Neural progenitor cell (in vitro differentiated cells): ENCODE results near the gene CCNL1.

ENCODE experiments used
- EZH2phosphoT487 ChIP-seq: fragments of 200-600 bp; sonication (generic); IDR thresholded peaks from 2 replicates; pipeline ENCODE4 v1.6.1; 2017; ENCODE audit warnings: antibody characterized with exemption
- TF ChIP-seq, protein P1 (sequence below): fragments of 200-600 bp; sonication (generic); IDR thresholded peaks from 2 replicates; pipeline ENCODE4 v1.5.1; 2017; ENCODE audit warnings: antibody characterized with exemption, mild to moderate bottlenecking

DNA sequence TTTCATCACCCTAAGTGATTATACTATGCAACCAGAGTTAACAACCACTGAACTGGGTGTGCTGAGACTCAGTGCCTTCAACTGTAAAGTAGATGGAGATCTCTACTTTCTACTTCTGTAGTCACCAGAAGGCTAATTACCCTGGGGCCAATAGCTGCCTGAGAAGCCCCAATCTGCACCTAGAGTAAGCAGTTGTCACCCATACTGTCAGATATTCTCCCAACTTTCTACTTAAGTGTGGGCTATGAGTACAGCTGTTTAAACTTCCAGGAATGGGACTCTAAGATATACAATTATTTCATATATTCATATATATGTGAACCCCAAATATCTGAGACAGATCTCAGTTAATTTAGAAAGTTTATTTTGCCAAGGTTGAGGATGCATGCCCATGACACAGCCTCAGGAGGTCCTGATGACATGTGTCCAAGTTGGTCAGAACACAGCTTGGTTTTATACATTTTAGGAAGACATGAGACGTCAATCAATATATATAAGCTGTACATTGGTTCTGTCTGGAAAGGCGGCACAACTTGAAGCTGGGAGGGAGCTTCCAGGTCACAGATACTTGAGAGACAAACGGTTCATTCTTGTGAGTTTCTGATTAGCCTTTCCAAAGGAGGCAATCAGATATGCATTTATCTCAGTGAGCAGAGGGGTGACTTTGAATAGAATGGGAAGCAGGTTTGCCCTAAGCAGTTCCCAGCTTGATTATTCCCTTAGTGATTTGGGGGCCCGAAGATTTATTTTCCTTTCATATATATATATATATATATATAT is 41.9 kb downstream of the CCNL1 start:
- TF ChIP-seq, protein P1, sequence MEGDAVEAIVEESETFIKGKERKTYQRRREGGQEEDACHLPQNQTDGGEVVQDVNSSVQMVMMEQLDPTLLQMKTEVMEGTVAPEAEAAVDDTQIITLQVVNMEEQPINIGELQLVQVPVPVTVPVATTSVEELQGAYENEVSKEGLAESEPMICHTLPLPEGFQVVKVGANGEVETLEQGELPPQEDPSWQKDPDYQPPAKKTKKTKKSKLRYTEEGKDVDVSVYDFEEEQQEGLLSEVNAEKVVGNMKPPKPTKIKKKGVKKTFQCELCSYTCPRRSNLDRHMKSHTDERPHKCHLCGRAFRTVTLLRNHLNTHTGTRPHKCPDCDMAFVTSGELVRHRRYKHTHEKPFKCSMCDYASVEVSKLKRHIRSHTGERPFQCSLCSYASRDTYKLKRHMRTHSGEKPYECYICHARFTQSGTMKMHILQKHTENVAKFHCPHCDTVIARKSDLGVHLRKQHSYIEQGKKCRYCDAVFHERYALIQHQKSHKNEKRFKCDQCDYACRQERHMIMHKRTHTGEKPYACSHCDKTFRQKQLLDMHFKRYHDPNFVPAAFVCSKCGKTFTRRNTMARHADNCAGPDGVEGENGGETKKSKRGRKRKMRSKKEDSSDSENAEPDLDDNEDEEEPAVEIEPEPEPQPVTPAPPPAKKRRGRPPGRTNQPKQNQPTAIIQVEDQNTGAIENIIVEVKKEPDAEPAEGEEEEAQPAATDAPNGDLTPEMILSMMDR = no peak
- no peak for TF ChIP-seq EZH2phosphoT487
